IPS-18c (cell line): ENCODE data around the gene ASIC4.

Experiments
- H3K4me3 ChIP-seq: 2 replicates; pipeline ENCODE4 v1.7.0; 2013; ENCODE audit warnings: low read depth, mild to moderate bottlenecking, low read length, moderate library complexity; ENCODE audit not compliant: insufficient read depth
- H3K9me3 ChIP-seq: one replicate; pipeline ENCODE4 v1.6.1; 2013; ENCODE audit warnings: mild to moderate bottlenecking, low read length, moderate library complexity; ENCODE audit not compliant: control insufficient read depth, insufficient read depth

Gene ASIC4

GRCh38 chr2:219477179-219477578, 37.1 kb upstream of the ASIC4 start:
- no peaks in the 10 kb centered on the region for H3K9me3 ChIP-seq

GRCh38 chr2:219477815-219478214, 36.5 kb upstream of the ASIC4 start:
- no peak overlapping the region for H3K4me3 ChIP-seq
- no peaks in the 10 kb centered on the region for H3K9me3 ChIP-seq

More at GRCh38 chr2:219477179-219477578, 37.1 kb upstream of the ASIC4 start:
- peak overlapping the region; percentile 3 for H3K4me3 ChIP-seq

GRCh38 chr2:219478916-219479315, 35.4 kb upstream of the ASIC4 start:
- Histone ChIP-seq H3K9me3 (no peaks in the 10 kb centered on the region), H3K4me3 (no peak overlapping the region)

- Histone ChIP-seq H3K4me3 (no peak overlapping the region; the same call in 1 of the 2 replicates), H3K9me3 (no peaks in the 10 kb centered on the region)
Observed at GRCh38 chr2:219480004-219480403, 34.3 kb upstream of the ASIC4 start.

- H3K9me3 ChIP-seq = no peaks in the 10 kb centered on the region
Observed at GRCh38 chr2:219482674-219483405, 31.4 kb upstream of the ASIC4 start.

GRCh38 chr2:219483451-219484342, 30.6 kb upstream of the ASIC4 start:
- no peaks in the 10 kb centered on the region for H3K9me3 ChIP-seq
- H3K4me3 ChIP-seq = peak overlapping the region; percentile 44; the same call in 1 of the 2 replicates

More at GRCh38 chr2:219482674-219483405, 31.4 kb upstream of the ASIC4 start:
- no peak overlapping the region for H3K4me3 ChIP-seq

GRCh38 chr2:219484343-219485200, 29.7 kb upstream of the ASIC4 start:
- Histone ChIP-seq H3K9me3 (no peaks in the 10 kb centered on the region), H3K4me3 (peak overlapping the region; percentile 44)

- Histone ChIP-seq H3K9me3 (no peaks in the 10 kb centered on the region), H3K4me3 (peak overlapping the region; percentile 44; the same call in 1 of the 2 replicates)
Observed at GRCh38 chr2:219485201-219485580, 29.1 kb upstream of the ASIC4 start.

- no peak overlapping the region for H3K4me3 ChIP-seq
- H3K9me3 ChIP-seq = no peaks in the 10 kb centered on the region
Observed at GRCh38 chr2:219486380-219486959, 27.8 kb upstream of the ASIC4 start.

- no peak overlapping the region; the same call in 1 of the 2 replicates for H3K4me3 ChIP-seq
- no peaks in the 10 kb centered on the region for H3K9me3 ChIP-seq
Observed at GRCh38 chr2:219488149-219488843, 26.0 kb upstream of the ASIC4 start.

GRCh38 chr2:219488844-219489194, 25.5 kb upstream of the ASIC4 start:
- no peak overlapping the region for H3K4me3 ChIP-seq
- no peaks in the 10 kb centered on the region for H3K9me3 ChIP-seq

- H3K9me3 ChIP-seq = no peaks in the 10 kb centered on the region
Observed at GRCh38 chr2:219489315-219489714, 25.0 kb upstream of the ASIC4 start.

GRCh38 chr2:219490186-219490585, 24.1 kb upstream of the ASIC4 start:
- no peaks in the 10 kb centered on the region for H3K9me3 ChIP-seq
- H3K4me3 ChIP-seq = no peak overlapping the region

More at GRCh38 chr2:219489315-219489714, 25.0 kb upstream of the ASIC4 start:
- no peak overlapping the region for H3K4me3 ChIP-seq

GRCh38 chr2:219490600-219491130, 23.6 kb upstream of the ASIC4 start:
- Histone ChIP-seq H3K9me3 (no peaks in the 10 kb centered on the region), H3K4me3 (no peak overlapping the region)

- Histone ChIP-seq H3K9me3 (no peaks in the 10 kb centered on the region), H3K4me3 (no peak overlapping the region)
Observed at GRCh38 chr2:219491278-219491963, 22.9 kb upstream of the ASIC4 start.

GRCh38 chr2:219492575-219492974, 21.7 kb upstream of the ASIC4 start:
- Histone ChIP-seq H3K9me3 (no peaks in the 10 kb centered on the region), H3K4me3 (no peak overlapping the region)
